ENCODE measurements around the gene CXorf65. TPM values are rescaled to one million over a fixed set of nuclear protein-coding genes. Genes with fewer than 3 reads are reported as not detected.

CXorf65 gene
- total and polyA plus RNA-seq, 8 donors: 0.43 TPM; not detected in 7

DNA sequence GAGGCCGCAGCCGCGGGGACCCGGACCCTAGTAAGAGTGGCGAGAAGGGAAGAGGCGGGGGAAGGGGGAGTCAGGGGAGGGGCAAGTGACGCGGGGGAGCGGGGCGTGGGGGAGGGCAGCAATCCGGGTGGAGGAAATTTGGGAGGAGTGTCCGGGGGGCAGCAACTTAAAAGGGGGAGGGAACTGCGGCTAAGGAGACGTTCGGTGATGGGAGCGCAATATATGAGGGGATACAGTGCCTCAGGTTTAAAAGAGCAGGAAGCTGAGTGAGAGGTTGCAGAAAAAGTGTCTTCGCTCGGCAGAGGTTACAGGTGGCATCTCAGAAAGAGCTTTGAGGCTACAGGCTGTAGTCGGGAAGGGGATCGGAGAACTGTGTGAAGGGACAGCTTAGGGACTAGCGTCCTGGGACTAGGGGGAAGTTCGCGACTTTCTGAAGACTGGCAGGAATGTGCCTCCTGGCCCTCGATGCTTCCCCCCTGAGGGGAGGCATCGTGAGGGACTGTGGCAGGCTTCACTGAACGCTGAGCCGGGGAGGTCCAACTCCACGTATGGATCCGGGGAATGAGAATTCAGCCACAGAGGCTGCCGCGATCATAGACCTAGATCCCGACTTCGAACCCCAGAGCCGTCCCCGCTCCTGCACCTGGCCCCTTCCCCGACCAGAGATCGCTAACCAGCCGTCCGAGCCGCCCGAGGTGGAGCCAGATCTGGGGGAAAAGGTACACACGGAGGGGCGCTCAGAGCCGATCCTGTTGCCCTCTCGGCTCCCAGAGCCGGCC lies 10.4 kb downstream of the CXorf65 start:
- no peak for DNase-seq
- Histone ChIP-seq H3K36me3 (peaks cover 0 to 4% (median 0%) of the 10 kb centered on the region in 4 donors), H3K4me3 (peak overlapping the region; percentile 49 to 59 (median 55)), H3K4me1 (peaks cover 0 to 27% (median 21%) of the 10 kb centered on the region in 4 donors), H3K27me3 (no peaks in the 10 kb centered on the region), H3K27ac (peak overlapping the region; percentile 26 to 85 (median 79)), H3K9me3 (no peaks in the 10 kb centered on the region)
- 1 to 31% (median 9%) methylated on average over 25 to 46 of the region's 46 CpGs for WGBS, 5 donors
- intact Hi-C loops (cut with DNase I; ENCODE audit: low total_unique reads): no loop called here
- TF ChIP-seq POLR2A (IDR thresholded peaks at IDR 0.05) (no peak), POLR2AphosphoS5 (IDR thresholded peaks at IDR 0.05) (no peak), EP300 (IDR thresholded peaks at IDR 0.05) (no peak)
- TF ChIP-seq, protein P1, sequence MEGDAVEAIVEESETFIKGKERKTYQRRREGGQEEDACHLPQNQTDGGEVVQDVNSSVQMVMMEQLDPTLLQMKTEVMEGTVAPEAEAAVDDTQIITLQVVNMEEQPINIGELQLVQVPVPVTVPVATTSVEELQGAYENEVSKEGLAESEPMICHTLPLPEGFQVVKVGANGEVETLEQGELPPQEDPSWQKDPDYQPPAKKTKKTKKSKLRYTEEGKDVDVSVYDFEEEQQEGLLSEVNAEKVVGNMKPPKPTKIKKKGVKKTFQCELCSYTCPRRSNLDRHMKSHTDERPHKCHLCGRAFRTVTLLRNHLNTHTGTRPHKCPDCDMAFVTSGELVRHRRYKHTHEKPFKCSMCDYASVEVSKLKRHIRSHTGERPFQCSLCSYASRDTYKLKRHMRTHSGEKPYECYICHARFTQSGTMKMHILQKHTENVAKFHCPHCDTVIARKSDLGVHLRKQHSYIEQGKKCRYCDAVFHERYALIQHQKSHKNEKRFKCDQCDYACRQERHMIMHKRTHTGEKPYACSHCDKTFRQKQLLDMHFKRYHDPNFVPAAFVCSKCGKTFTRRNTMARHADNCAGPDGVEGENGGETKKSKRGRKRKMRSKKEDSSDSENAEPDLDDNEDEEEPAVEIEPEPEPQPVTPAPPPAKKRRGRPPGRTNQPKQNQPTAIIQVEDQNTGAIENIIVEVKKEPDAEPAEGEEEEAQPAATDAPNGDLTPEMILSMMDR (IDR thresholded peaks at IDR 0.05): no peak

DNA sequence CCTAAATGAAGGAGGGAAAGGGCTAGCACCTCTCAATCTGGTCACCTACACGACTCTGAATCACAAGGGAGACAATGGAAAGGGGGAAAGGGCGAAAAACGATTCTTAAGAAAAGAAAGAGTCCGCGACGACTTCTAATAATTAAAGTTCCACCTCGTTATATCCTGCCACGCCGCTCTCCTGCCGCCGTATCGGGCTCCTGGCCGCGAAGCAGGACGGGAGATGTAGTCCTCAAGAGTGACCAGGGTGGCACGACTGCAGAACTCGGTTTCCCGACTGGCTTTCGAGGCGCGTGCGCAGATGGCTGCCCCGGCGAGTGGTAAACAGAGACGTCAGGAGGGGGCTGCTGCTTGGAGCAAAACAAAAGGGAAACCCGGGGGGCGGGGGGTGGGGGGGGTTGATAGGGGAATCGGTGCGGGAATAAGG lies 11.0 kb downstream of the CXorf65 start, which contains the start of gene FOXO4:
TSS of gene FOXO4 (plus strand) at position 297 of the 426 bp plus-strand sequence. CDS start 678 bp downstream, outside the sequence.
- 0 to 22% (median 5%) methylated on average over 22 to 29 of the region's 29 CpGs for WGBS, 5 donors
- no peaks in the 10 kb centered on the region for H3K27me3 ChIP-seq
- no peaks in the 10 kb centered on the region for H3K36me3 ChIP-seq
- peak within 1 kb of the TSS; percentile 26 to 85 (median 79) for H3K27ac ChIP-seq
- intact Hi-C loops (cut with DNase I; ENCODE audit: low total_unique reads): no loop called here
- DNase-seq: peak; percentile 91 to 97
- peaks cover 0 to 27% (median 21%) of the 10 kb centered on the region in 4 donors for H3K4me1 ChIP-seq
- H3K9me3 ChIP-seq: no peaks in the 10 kb centered on the region
- peak within 1 kb of the TSS; percentile 49 to 59 (median 55) for H3K4me3 ChIP-seq
- peak; percentile 29 to 79 (median 37) for TF ChIP-seq POLR2AphosphoS5 (IDR thresholded peaks at IDR 0.05)
- TF ChIP-seq, protein P1 (IDR thresholded peaks at IDR 0.05): no peak

DNA sequence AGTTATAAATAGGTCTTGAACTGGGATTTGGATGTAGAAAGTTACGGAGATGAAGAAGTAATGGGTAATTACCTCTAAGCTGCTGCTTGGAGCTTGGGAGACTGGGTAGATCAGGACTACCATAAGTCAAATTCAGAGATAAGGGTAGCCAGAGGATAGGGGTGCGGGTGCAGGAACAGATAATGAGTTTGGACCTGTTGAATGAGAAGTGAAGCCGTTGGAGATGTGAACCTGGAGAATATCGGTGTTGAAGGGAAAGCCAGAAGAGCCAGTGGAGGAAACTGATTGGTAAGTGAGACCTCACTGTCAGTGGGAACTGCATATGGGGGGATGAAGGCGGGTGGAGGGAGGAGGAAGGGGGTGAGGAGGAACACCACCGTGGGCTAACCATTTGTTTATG lies 11.5 kb downstream of the CXorf65 start:
- no peak for DNase-seq
- H3K9me3 ChIP-seq: no peaks in the 10 kb centered on the region
- no peaks in the 10 kb centered on the region for H3K27me3 ChIP-seq
- H3K4me1 ChIP-seq: peaks cover 0 to 27% (median 21%) of the 10 kb centered on the region in 4 donors
- no peak for TF ChIP-seq EP300 (IDR thresholded peaks at IDR 0.05)
- no peak for TF ChIP-seq POLR2AphosphoS5 (IDR thresholded peaks at IDR 0.05)
- TF ChIP-seq, protein P1 (IDR thresholded peaks at IDR 0.05): no peak
- TF ChIP-seq POLR2A (IDR thresholded peaks at IDR 0.05): no peak
- 17 to 33% (median 23%) methylated on average over 6 of the region's 6 CpGs for WGBS, 5 donors
- H3K4me3 ChIP-seq: peak overlapping the region; percentile 49 to 59 (median 55)
- no peaks in the 10 kb centered on the region for H3K36me3 ChIP-seq
- intact Hi-C loops (cut with DNase I; ENCODE audit: low total_unique reads): no loop called here
- H3K27ac ChIP-seq: peak overlapping the region in 1 of 5 donors; percentile 85

DNA sequence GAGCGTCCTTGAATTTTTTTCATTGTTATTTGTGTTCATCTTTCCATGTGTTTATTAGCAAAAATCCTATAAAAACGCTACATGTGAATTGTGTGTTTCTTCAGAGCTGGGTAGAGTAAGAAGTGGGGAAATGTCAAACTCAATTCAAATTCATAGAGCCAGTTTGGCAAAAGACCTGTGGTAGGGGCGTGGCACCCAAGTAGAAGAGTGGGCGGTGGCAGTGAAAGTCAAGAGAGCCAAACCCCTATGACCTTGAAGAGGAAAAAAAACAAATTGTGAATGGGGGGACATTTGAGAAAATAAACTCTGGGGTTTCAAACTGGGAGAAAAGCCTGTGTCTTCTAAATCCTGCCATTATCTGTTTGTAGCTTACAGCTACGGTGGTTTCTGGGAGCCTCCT lies 15.3 kb downstream of the CXorf65 start:
- intact Hi-C loops (cut with DNase I; ENCODE audit: low total_unique reads): no loop called here
- WGBS, 5 donors: 66 to 80% (median 71%) methylated on average over 4 to 5 of the region's 5 CpGs
- peaks cover 0 to 5% (median 0%) of the 10 kb centered on the region in 4 donors for H3K4me1 ChIP-seq

More for the DNA sequence above, 15.3 kb downstream of the CXorf65 start:
- Histone ChIP-seq H3K4me3 (no peak overlapping the region), H3K27me3 (no peaks in the 10 kb centered on the region), H3K36me3 (no peaks in the 10 kb centered on the region), H3K9me3 (no peaks in the 10 kb centered on the region), H3K27ac (no peak overlapping the region)
- TF ChIP-seq POLR2A (IDR thresholded peaks at IDR 0.05) (no peak), POLR2AphosphoS5 (IDR thresholded peaks at IDR 0.05) (no peak), EP300 (IDR thresholded peaks at IDR 0.05) (no peak)
- TF ChIP-seq, protein P1 (IDR thresholded peaks at IDR 0.05): no peak
- DNase-seq: no peak

Data from stomach (tissue), 9 donors.